GM19351 (cell line): ENCODE data around the gene OR51A2.
A peak's percentile ranks its signal among the peaks of the same experiment; 100 is the strongest.
"Not testable (repeated sequence)": the region's sequence is repeated elsewhere in the genome, so short reads cannot be mapped to it uniquely, and the experiment has no call there.

Experiments used
- ATAC-seq: cut with Tn5 transposase; IDR thresholded peaks from one replicate; pipeline ENCODE4 v1.9.1; 2021; ENCODE audit warnings: mild to moderate bottlenecking, moderate library complexity; ENCODE audit not compliant: unreplicated experiment

Gene OR51A2

GRCh38 chr11:4955613-4956012 is at the start of gene OR51A2:
OR51A2 (minus strand) TSS chr11:4955713; CDS start chr11:4955713, 0 bp downstream.
- ATAC-seq = not testable (repeated sequence)

DNA sequence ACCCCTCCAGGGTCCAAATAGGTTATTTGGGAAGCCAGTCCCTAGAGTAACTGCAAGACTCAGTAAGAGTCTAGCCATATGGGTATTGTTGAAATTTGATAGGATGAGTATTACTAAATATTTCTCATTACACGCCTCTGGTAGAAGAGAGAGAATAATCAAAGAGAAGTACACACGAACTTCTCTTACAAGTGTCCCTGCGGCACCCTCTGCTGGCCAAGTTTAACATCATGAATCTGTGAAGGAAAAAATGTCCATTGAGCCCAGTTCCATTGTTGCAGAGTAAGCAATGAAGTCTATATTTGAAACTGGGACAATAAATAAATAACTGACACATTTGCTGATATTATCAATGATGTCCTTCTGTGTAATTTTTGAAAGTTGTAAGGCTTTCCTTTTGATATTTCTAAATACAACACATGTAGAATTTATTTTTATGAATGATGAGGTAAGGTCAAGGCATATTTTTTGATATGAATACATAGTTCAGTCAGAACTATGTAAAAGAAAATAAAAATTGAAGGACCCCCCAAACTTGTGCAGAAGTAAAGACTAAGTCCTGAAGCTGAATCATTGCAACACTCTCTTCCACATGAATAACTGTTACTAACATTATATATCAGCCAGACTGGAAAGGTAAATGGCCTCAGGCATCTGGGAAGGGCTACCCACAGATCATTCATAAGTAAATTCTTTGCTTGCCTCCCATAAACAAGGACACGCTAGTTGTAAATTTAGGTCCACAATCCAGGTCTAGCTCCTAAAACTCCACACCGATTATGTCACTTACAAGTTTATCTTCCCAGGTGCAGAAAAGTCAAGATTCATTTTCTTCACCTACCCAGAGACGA is 49.1 kb upstream of the OR51A2 start:
- peak; percentile 63 for ATAC-seq

DNA sequence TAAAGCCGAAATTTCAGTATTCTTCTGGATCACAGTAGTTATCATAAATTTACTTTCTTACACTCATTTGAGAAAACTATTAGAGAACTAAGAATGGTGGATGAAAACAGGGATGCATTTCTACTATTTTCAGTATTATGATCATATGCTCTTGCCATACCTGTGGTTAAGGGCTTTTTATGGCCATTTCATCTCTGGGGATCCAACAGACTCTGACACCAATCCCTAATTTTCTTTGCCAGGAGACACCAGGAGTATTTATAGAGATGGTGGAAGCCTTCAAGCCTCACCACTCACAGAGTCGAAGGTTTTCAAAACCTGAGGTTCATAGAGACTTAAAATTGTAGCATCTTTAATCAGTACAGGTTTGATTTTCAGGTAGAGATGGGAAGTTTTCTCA is 39.0 kb upstream of the OR51A2 start, which contains the start of gene OR51L1:
Gene OR51L1 (plus strand): TSS at position 301 of the 400 bp plus-strand sequence. CDS start 4,132 bp downstream, outside the sequence.
- ATAC-seq = no peak

DNA sequence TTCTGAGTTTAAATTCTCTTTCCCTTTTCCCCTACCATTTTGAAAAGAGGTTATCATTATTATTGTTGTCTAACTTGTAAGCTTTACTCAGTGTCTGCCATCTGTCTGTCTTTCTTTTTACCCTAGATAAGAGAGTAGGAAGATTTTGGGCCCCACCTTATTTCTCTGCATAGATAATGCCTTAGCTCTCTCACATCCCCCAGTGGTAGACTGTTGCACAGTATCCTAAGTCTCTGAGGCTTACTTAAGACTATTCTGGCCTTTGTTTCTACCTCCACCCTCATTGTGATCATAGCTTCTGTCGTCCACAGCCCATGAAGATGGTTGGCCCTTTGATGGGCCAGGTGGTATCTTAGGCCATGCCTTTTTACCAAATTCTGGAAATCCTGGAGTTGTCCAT is 35.5 kb upstream of the OR51A2 start:
- ATAC-seq = no peak

GRCh38 chr11:4983841-4984240 is 28.3 kb upstream of the OR51A2 start:
- no peak for ATAC-seq

- ATAC-seq = no peak
Observed at GRCh38 chr11:4982678-4983077, 27.2 kb upstream of the OR51A2 start.

- ATAC-seq = no peak
Observed at GRCh38 chr11:4979036-4979435, 23.5 kb upstream of the OR51A2 start.

GRCh38 chr11:4975436-4975835 is 19.9 kb upstream of the OR51A2 start:
- ATAC-seq = no peak

- ATAC-seq = no peak
Observed at GRCh38 chr11:4962816-4963215, 7.3 kb upstream of the OR51A2 start.

- ATAC-seq = no peak
Observed at GRCh38 chr11:4960877-4961276, 5.4 kb upstream of the OR51A2 start.

DNA sequence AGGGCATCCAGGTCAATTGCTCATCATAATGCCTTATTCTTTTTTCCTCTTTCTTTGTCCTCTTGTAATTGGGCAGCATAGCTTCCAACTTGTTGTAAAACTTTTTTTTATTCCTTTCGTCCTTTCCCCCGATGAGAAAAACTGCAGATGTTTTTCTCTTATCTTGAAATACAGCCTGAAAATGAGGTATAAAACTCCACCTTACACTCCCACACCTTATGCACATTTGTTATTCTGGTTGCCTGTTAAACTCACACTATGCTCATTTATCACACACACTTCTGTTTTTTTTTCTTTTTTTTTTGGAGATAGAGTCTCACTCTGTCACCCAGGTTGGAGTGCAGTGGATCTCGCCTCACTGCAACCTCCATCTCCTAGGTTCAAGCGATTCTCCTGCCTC is 1.9 kb upstream of the OR51A2 start:
- ATAC-seq = no peak

DNA sequence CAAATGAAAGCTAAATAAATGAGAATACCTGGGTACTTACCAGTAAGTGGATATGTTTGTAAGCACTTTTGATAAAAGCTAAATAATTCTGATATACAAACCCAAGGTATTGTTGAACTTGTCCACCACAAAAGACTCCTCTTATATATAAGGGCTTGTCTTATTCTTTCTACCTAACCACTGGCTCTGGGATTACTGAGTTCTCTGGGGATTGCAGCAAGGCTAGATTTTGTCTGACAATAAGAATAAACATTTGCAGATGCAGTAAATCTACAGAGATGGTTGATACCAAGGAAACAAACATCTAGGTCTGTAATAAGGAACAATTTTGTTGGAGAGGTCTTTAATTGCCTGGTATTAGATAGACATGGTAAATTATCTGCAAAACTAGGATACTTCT is 8.0 kb downstream of the OR51A2 start, which contains the start of gene OR51A4:
Gene OR51A4 (minus strand): TSS at position 101 of the 400 bp plus-strand sequence. CDS start 505 bp downstream, outside the sequence.
- ATAC-seq = no peak

- no peak for ATAC-seq
Observed at GRCh38 chr11:4936745-4937144, 18.8 kb downstream of the OR51A2 start.

DNA sequence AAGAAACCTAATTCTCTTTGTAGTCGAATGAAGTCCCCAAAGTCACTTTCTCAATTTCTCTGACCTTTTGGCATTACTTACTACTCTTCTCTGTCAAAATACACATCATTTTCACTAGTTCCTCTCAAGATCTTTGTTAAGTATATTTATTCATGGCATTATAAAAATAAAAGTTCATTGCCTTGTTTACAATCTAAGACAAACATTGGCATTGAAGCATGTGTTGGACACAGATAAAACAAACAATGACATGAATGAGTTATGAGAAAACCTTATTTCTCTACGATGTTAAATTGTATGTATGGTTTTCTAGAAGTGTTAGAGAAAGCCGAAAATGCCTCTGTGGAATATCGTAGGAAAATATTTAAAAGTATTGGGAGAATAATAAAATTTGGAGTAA is 22.8 kb downstream of the OR51A2 start:
- ATAC-seq = no peak

- ATAC-seq = no peak
Observed at GRCh38 chr11:4926608-4927007, 28.9 kb downstream of the OR51A2 start.

- ATAC-seq = no peak
Observed at GRCh38 chr11:4924239-4924638, 31.3 kb downstream of the OR51A2 start, which contains the start of gene OR51G1. OR51G1 (minus strand) TSS chr11:4924339; CDS start chr11:4924339, 0 bp downstream.

GRCh38 chr11:4922304-4922703 is 33.2 kb downstream of the OR51A2 start:
- ATAC-seq = no peak

DNA sequence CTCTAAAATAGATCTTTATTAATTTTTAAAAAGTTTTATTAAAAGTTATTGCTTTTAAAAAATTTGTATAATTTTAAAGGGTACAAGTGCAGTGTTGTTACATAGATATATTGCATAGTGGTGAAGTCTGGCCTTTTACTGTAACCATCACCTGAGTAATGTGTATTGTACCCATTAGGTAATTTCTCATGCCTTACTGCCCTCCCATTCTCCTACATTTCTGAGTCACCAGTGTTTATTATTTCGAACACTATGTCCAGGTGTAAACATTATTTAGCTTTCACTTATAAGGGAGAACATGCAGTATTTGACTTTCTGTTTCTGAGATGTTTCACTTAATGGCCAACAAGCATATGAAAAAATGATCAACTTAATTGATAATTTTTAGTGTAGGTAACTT is 33.7 kb downstream of the OR51A2 start:
- no peak for ATAC-seq

DNA sequence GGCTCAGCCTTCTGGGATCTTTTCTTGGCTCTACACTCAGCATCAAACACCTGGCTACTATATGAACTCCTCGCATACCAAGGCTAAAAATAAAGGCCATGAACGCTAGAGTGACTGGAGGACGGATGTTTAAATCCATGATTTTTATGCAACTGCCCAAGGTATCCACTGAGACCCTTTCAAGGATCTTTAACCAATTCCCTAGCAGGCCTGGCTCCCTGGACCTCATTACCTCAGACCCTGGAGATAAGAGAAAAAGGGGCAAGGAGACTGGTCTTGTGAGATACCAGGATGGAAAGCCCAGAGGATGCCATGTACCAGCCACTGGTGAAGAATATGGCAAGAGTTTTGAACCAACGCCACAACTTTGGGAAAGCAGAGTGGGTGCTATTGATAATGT is 36.3 kb downstream of the OR51A2 start, which contains the start of gene OR51G2:
Gene OR51G2 (minus strand): TSS at position 101 of the 400 bp plus-strand sequence. CDS start 3,687 bp downstream, outside the sequence.
- ATAC-seq = no peak

DNA sequence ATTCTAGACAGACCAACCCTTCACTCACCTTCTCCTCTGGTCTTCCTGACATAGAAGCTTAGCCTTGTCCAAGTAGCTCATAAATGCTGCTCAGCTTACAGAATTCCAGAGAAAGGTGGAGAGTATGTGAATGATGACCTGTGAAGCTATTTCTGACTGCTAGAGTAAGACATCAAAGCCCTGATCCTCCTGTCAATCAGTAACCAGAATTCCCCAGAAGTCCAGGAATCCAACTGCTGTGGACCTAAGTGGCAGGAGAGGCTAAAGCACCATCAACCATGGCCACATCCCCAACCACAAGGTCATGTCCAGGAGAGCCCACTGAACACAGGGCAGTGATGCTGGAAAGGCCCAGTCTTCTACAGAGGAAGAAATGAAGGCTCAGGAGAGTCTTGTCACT is 38.9 kb downstream of the OR51A2 start:
- ATAC-seq = no peak
